Neural cell (in vitro differentiated cells): ENCODE measurements around the gene TCHH. TPM values are rescaled to one million over a fixed set of nuclear protein-coding genes. Genes with fewer than 3 reads are reported as not detected.
A peak's percentile ranks its signal among the peaks of the same experiment; 100 is the strongest.

Experiments
- H2AFZ ChIP-seq: fragments of 200-600, 300-800 bp; sonication (generic), shearing (Covaris generic); 2 replicates; pipeline ENCODE4 v1.6.0; 2014; ENCODE audit warnings: low read depth, mild to moderate bottlenecking, antibody characterized with exemption, low read length, moderate library complexity
- H3F3A ChIP-seq: fragments of 200-600 bp; shearing (Covaris generic); 2 replicates; pipeline ENCODE4 v1.6.1; 2016; ENCODE audit warnings: mild to moderate bottlenecking, moderate library complexity, mixed read lengths, antibody characterized with exemption, low read length; ENCODE audit not compliant: insufficient read depth, poor library complexity, severe bottlenecking
- H3K27ac ChIP-seq: fragments of 200-600, 300-800 bp; sonication (generic), shearing (Covaris generic); 2 replicates; pipeline ENCODE4 v1.5.1; 2014; ENCODE audit warnings: mild to moderate bottlenecking, low read length, moderate library complexity
- H3K27me3 ChIP-seq: fragments of 300-800, 200-600 bp; sonication (generic), shearing (Covaris generic); 2 replicates; pipeline ENCODE4 v1.6.0; 2014; ENCODE audit warnings: mild to moderate bottlenecking, low read depth, low read length, moderate library complexity; ENCODE audit not compliant: insufficient read depth
- H3K36me3 ChIP-seq: fragments of 300-800, 200-600 bp; sonication (generic), shearing (Covaris generic); 2 replicates; pipeline ENCODE4 v1.5.1; 2014; ENCODE audit warnings: mild to moderate bottlenecking, antibody characterized with exemption, low read length, moderate library complexity; ENCODE audit not compliant: insufficient read depth
- H3K4me2 ChIP-seq: fragments of 300-800, 200-600 bp; sonication (generic), shearing (Covaris generic); 2 replicates; pipeline ENCODE4 v1.6.0; 2014; ENCODE audit warnings: mild to moderate bottlenecking, low read length
- H3K4me3 ChIP-seq: fragments of 300-800, 200-600 bp; sonication (generic), shearing (Covaris generic); 2 replicates; pipeline ENCODE4 v1.5.1; 2014; ENCODE audit warnings: mild to moderate bottlenecking, low read length, moderate library complexity
- H3K79me2 ChIP-seq: fragments of 200-600 bp; shearing (Covaris generic); replicated peaks from 2 replicates; pipeline ENCODE4 v1.6.0; 2014; ENCODE audit warnings: mild to moderate bottlenecking, low read length, moderate library complexity; ENCODE audit not compliant: insufficient read depth
- H3K9ac ChIP-seq: fragments of 300-800, 200-600 bp; sonication (generic), shearing (Covaris generic); 2 replicates; pipeline ENCODE4 v1.6.1; 2016; ENCODE audit warnings: mild to moderate bottlenecking, low read length, mixed read lengths
- H3K9me2 ChIP-seq: fragments of 200-600 bp; shearing (Covaris generic); 2 replicates; pipeline ENCODE4 v1.6.1; 2016; ENCODE audit warnings: mild to moderate bottlenecking, low read length, mixed read lengths; ENCODE audit not compliant: insufficient read depth
- H3K9me3 ChIP-seq: fragments of 200-600, 300-800 bp; sonication (generic), shearing (Covaris generic); 2 replicates; pipeline ENCODE4 v1.6.1; 2016; ENCODE audit warnings: mild to moderate bottlenecking, mixed run types, low read length, moderate library complexity, mixed read lengths
- H4K20me1 ChIP-seq: fragments of 200-600 bp; shearing (Covaris generic); 2 replicates; pipeline ENCODE4 v1.6.1; 2016; ENCODE audit warnings: mild to moderate bottlenecking, mixed run types; ENCODE audit not compliant: insufficient read depth
- CTCF ChIP-seq: fragments of 450-650 bp; IDR thresholded peaks from 2 replicates; pipeline ENCODE4 v1.5.1; 2014; ENCODE audit warnings: antibody characterized with exemption, mild to moderate bottlenecking, moderate library complexity; ENCODE audit not compliant: poor library complexity, severe bottlenecking
- EP300 ChIP-seq: fragments of 450-650 bp; conservative IDR thresholded peaks from 2 replicates; pipeline ENCODE4 v1.6.1; 2014; ENCODE audit warnings: antibody characterized with exemption, mild to moderate bottlenecking, moderate library complexity; ENCODE audit not compliant: poor library complexity, severe bottlenecking
- EZH2 ChIP-seq: fragments of 200-600, 300-800 bp; shearing (Covaris generic), sonication (generic); IDR thresholded peaks from 2 replicates; pipeline ENCODE4 v1.6.1; 2014; ENCODE audit warnings: antibody characterized with exemption, low read length, borderline replicate concordance, mild to moderate bottlenecking; ENCODE audit not compliant: insufficient read depth, poor library complexity, severe bottlenecking
- MXI1 ChIP-seq: fragments of 450-650 bp; conservative IDR thresholded peaks from 2 replicates; pipeline ENCODE4 v1.6.1; 2014; ENCODE audit warnings: antibody characterized with exemption, mild to moderate bottlenecking; ENCODE audit not compliant: poor library complexity, severe bottlenecking
- POLR2AphosphoS5 ChIP-seq: IDR thresholded peaks from 2 replicates; pipeline ENCODE4 v1.6.1; 2012
- RAD21 ChIP-seq: fragments of 450-650 bp; conservative IDR thresholded peaks from 2 replicates; pipeline ENCODE4 v1.6.1; 2014; ENCODE audit warnings: antibody characterized with exemption, mild to moderate bottlenecking, moderate library complexity
- SMC3 ChIP-seq: fragments of 450-650 bp; conservative IDR thresholded peaks from 2 replicates; pipeline ENCODE4 v1.6.1; 2014; ENCODE audit warnings: antibody characterized with exemption, mild to moderate bottlenecking, moderate library complexity; ENCODE audit not compliant: poor library complexity
- TAF1 ChIP-seq: IDR thresholded peaks from 2 replicates; pipeline ENCODE4 v1.6.1; 2012; ENCODE audit warnings: low read depth
- polyA plus RNA-seq: library from polyadenylated mRNA; depleted of rRNA; stranded (reverse); fragments of >200 nt; gene quantifications from 2 replicates; pipeline ENCODE4 v1.2.3, GENCODE V29; 2014
- TF ChIP-seq, protein P1 (sequence below): IDR thresholded peaks from 2 replicates; pipeline ENCODE4 v1.6.1; 2012; ENCODE audit warnings: borderline replicate concordance

TCHH gene
- polyA plus RNA-seq, 1 donor from 2014 or later = 0.14 TPM

GRCh38 chr1:152110365-152110859, 4.8 kb downstream of the TCHH start:
- H3K27me3 ChIP-seq = peaks cover 60% of the 10 kb centered on the region
- peaks cover 37% of the 10 kb centered on the region for H3K9me3 ChIP-seq
- peak overlapping the region; percentile 66 for H3K4me3 ChIP-seq
- peak overlapping the region; percentile 57 for H3K9ac ChIP-seq
- no peaks in the 10 kb centered on the region for H3K79me2 ChIP-seq
- H3F3A ChIP-seq = no peaks in the 10 kb centered on the region
- TF ChIP-seq POLR2AphosphoS5 = no peak
- peak overlapping the region; percentile 17 for H3K4me2 ChIP-seq
- no peaks in the 10 kb centered on the region for H3K9me2 ChIP-seq
- H3K36me3 ChIP-seq = no peaks in the 10 kb centered on the region
- peak overlapping the region; percentile 66 for H3K27ac ChIP-seq
- H2AFZ ChIP-seq = peak overlapping the region; percentile 85
- H4K20me1 ChIP-seq = no peaks in the 10 kb centered on the region

GRCh38 chr1:152109998-152110294, 5.3 kb downstream of the TCHH start:
- Histone ChIP-seq H3K9me3 (peaks cover 37% of the 10 kb centered on the region), H3K4me2 (no peak overlapping the region), H3K9ac (peak overlapping the region; percentile 57), H3K9me2 (no peaks in the 10 kb centered on the region), H3K27me3 (peaks cover 56% of the 10 kb centered on the region), H2AFZ (no peak overlapping the region), H3K27ac (no peak overlapping the region), H3K4me3 (peak overlapping the region; percentile 66), H3K79me2 (no peaks in the 10 kb centered on the region), H3F3A (no peaks in the 10 kb centered on the region), H3K36me3 (no peaks in the 10 kb centered on the region), H4K20me1 (no peaks in the 10 kb centered on the region)
- TF ChIP-seq POLR2AphosphoS5 (no peak), RAD21 (no peak), EP300 (no peak), SMC3 (no peak), TAF1 (no peak), MXI1 (no peak), CTCF (no peak), EZH2 (no peak)
- TF ChIP-seq, protein P1, sequence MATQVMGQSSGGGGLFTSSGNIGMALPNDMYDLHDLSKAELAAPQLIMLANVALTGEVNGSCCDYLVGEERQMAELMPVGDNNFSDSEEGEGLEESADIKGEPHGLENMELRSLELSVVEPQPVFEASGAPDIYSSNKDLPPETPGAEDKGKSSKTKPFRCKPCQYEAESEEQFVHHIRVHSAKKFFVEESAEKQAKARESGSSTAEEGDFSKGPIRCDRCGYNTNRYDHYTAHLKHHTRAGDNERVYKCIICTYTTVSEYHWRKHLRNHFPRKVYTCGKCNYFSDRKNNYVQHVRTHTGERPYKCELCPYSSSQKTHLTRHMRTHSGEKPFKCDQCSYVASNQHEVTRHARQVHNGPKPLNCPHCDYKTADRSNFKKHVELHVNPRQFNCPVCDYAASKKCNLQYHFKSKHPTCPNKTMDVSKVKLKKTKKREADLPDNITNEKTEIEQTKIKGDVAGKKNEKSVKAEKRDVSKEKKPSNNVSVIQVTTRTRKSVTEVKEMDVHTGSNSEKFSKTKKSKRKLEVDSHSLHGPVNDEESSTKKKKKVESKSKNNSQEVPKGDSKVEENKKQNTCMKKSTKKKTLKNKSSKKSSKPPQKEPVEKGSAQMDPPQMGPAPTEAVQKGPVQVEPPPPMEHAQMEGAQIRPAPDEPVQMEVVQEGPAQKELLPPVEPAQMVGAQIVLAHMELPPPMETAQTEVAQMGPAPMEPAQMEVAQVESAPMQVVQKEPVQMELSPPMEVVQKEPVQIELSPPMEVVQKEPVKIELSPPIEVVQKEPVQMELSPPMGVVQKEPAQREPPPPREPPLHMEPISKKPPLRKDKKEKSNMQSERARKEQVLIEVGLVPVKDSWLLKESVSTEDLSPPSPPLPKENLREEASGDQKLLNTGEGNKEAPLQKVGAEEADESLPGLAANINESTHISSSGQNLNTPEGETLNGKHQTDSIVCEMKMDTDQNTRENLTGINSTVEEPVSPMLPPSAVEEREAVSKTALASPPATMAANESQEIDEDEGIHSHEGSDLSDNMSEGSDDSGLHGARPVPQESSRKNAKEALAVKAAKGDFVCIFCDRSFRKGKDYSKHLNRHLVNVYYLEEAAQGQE = no peak
